Panc1 (cell line): ENCODE results near the gene GLI3.

ENCODE experiments used
- CTCF ChIP-seq: fragments of 450-650 bp; IDR thresholded peaks from 2 replicates; pipeline ENCODE4 v1.5.1; 2017; ENCODE audit warnings: mild to moderate bottlenecking
- TF ChIP-seq, protein P1 (sequence below), 2 experiments: IDR thresholded peaks; 2 replicates each; pipeline ENCODE4 v1.6.1; 2011 to 2012; ENCODE audit warnings: low read depth in 2 of 2, control low read depth in 1 of 2, low read length in 1 of 2, mild to moderate bottlenecking in 1 of 2, moderate library complexity in 1 of 2; ENCODE audit not compliant: insufficient read depth in 1 of 2

DNA sequence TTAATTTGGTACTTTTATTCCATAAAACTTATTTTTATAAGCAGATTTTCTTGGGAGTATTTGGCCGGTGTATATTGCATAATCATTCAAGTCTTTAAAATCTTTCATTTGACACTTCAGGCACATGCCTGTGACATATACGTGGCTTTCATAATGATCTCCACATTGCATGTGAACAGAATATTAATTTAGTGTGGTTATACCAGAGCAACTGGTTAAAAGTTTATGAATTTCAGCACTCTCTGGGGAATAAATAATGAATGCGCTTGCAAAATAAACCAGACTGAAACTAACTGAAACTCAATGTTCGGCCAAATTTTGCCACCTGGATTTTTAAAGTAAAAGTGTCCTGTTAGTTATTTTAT lies 242.3 kb downstream of the GLI3 start:
- no peak for TF ChIP-seq CTCF
- TF ChIP-seq, protein P1, sequence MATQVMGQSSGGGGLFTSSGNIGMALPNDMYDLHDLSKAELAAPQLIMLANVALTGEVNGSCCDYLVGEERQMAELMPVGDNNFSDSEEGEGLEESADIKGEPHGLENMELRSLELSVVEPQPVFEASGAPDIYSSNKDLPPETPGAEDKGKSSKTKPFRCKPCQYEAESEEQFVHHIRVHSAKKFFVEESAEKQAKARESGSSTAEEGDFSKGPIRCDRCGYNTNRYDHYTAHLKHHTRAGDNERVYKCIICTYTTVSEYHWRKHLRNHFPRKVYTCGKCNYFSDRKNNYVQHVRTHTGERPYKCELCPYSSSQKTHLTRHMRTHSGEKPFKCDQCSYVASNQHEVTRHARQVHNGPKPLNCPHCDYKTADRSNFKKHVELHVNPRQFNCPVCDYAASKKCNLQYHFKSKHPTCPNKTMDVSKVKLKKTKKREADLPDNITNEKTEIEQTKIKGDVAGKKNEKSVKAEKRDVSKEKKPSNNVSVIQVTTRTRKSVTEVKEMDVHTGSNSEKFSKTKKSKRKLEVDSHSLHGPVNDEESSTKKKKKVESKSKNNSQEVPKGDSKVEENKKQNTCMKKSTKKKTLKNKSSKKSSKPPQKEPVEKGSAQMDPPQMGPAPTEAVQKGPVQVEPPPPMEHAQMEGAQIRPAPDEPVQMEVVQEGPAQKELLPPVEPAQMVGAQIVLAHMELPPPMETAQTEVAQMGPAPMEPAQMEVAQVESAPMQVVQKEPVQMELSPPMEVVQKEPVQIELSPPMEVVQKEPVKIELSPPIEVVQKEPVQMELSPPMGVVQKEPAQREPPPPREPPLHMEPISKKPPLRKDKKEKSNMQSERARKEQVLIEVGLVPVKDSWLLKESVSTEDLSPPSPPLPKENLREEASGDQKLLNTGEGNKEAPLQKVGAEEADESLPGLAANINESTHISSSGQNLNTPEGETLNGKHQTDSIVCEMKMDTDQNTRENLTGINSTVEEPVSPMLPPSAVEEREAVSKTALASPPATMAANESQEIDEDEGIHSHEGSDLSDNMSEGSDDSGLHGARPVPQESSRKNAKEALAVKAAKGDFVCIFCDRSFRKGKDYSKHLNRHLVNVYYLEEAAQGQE (IDR thresholded peaks at IDR 0.05; ENCODE audit: insufficient read depth in 1 of 2, low read depth in 2 of 2, low read length in 1 of 2) = no peak
